ENCODE results near the gene TTLL8.

The TTLL8 gene

DNA sequence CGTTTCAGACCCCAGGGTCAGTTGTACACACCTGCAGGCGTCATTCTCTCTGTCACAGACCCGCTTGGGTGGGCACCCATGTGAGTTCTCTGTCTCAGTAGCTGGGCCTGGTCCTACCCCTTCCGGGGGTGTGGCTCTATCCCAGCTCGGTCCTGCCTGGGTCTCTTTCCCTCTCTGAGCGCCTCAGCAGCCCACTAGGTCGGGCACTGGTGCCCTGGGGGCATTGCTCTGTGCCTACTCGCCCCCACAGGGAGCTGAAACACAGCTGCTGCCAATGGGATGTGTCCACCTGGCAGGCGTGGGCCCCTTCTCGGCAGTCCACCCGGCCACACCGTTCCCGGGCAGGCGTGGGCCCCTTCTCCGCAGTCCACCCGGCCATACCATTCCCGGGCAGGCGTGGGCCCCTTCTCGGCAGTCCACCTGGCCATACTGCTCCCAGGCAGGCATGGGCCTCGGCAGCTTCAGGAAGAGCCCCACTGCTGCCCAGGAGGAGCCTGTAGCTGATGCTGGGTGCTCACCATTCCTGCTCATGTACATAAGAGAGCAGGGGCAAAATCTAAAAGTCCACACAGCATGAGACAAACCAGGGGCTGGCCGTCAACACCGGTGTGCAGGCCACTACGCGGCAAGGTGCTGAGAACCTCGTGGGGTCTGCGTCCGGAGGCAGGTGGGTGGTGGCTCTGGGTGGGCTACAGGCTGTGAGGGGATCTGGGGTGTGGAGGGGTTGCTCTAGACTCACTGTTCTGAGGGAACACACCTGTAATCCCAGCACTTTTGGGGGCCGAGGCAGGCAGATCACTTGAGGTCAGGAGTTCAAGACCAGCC is 14.8 kb upstream of the TTLL8 start:
- Histone ChIP-seq H3K27me3 (ENCODE audit: insufficient read depth, low read length) (no peaks in the 10 kb centered on the region), H2AFZ (ENCODE audit: low read length, unreplicated experiment) (no peak overlapping the region), H3K4me3 (ENCODE audit: low read depth, low read length) (no peak overlapping the region), H3K79me2 (ENCODE audit: control insufficient read depth, insufficient read depth, low read length, unreplicated experiment) (no peaks in the 10 kb centered on the region), H3K4me1 (ENCODE audit: control insufficient read depth, insufficient read depth, low read length, unreplicated experiment) (no peaks in the 10 kb centered on the region), H3K36me3 (ENCODE audit: insufficient read depth, low read length) (no peaks in the 10 kb centered on the region), H3K27ac (ENCODE audit: low read depth, low read length) (no peak overlapping the region)

- no peak overlapping the region for H3K27ac ChIP-seq (ENCODE audit: low read depth, low read length)
- no peaks in the 10 kb centered on the region for H3K79me2 ChIP-seq (ENCODE audit: control insufficient read depth, insufficient read depth, low read length, unreplicated experiment)
- H3K27me3 ChIP-seq (ENCODE audit: insufficient read depth, low read length) = no peaks in the 10 kb centered on the region
- H2AFZ ChIP-seq (ENCODE audit: low read length, unreplicated experiment) = no peak overlapping the region
- H3K36me3 ChIP-seq (ENCODE audit: insufficient read depth, low read length) = no peaks in the 10 kb centered on the region
- H3K4me1 ChIP-seq (ENCODE audit: control insufficient read depth, insufficient read depth, low read length, unreplicated experiment) = no peaks in the 10 kb centered on the region
- no peak overlapping the region for H3K4me3 ChIP-seq (ENCODE audit: low read depth, low read length)
Observed at GRCh38 chr22:50072167-50072555, 14.1 kb upstream of the TTLL8 start.

- H2AFZ ChIP-seq (ENCODE audit: low read length, unreplicated experiment) = no peak overlapping the region
- H3K27me3 ChIP-seq (ENCODE audit: insufficient read depth, low read length) = no peaks in the 10 kb centered on the region
- H3K4me3 ChIP-seq (ENCODE audit: low read depth, low read length) = no peak overlapping the region
- no peaks in the 10 kb centered on the region for H3K4me1 ChIP-seq (ENCODE audit: control insufficient read depth, insufficient read depth, low read length, unreplicated experiment)
- H3K27ac ChIP-seq (ENCODE audit: low read depth, low read length) = no peak overlapping the region
- H3K79me2 ChIP-seq (ENCODE audit: control insufficient read depth, insufficient read depth, low read length, unreplicated experiment) = no peaks in the 10 kb centered on the region
- no peaks in the 10 kb centered on the region for H3K36me3 ChIP-seq (ENCODE audit: insufficient read depth, low read length)
Observed at GRCh38 chr22:50071432-50072166, 13.5 kb upstream of the TTLL8 start.

DNA sequence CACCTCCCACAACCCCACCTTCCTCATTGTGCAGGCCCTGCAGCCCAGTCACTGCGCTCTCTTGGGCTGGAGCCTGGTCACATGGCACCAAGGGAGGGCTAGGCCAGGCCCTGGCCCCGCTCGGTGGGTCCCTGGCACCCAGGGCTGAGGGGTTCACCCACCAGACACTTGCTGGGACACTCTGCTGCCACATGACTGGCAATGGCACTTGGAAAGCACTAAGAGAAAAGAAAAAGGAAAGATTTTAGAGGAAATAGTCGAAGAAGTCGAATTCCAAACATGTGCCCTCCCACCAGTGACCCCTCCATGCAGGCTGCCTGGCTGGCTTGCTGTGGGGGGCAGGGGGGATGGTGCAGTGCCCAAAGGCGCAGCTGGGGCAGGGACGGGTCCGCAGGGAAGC is 12.3 kb upstream of the TTLL8 start:
- H3K36me3 ChIP-seq (ENCODE audit: insufficient read depth, low read length) = no peaks in the 10 kb centered on the region
- H2AFZ ChIP-seq (ENCODE audit: low read length, unreplicated experiment) = no peak overlapping the region
- no peaks in the 10 kb centered on the region for H3K27me3 ChIP-seq (ENCODE audit: insufficient read depth, low read length)
- no peaks in the 10 kb centered on the region for H3K4me1 ChIP-seq (ENCODE audit: control insufficient read depth, insufficient read depth, low read length, unreplicated experiment)
- H3K79me2 ChIP-seq (ENCODE audit: control insufficient read depth, insufficient read depth, low read length, unreplicated experiment) = no peaks in the 10 kb centered on the region
- H3K27ac ChIP-seq (ENCODE audit: low read depth, low read length) = no peak overlapping the region
- no peak overlapping the region for H3K4me3 ChIP-seq (ENCODE audit: low read depth, low read length)

GRCh38 chr22:50068096-50068495 is 10.0 kb upstream of the TTLL8 start:
- no peaks in the 10 kb centered on the region for H3K36me3 ChIP-seq (ENCODE audit: insufficient read depth, low read length)
- no peaks in the 10 kb centered on the region for H3K4me1 ChIP-seq (ENCODE audit: control insufficient read depth, insufficient read depth, low read length, unreplicated experiment)
- H3K4me3 ChIP-seq (ENCODE audit: low read depth, low read length) = no peak overlapping the region
- H2AFZ ChIP-seq (ENCODE audit: low read length, unreplicated experiment) = no peak overlapping the region
- no peaks in the 10 kb centered on the region for H3K27me3 ChIP-seq (ENCODE audit: insufficient read depth, low read length)
- H3K27ac ChIP-seq (ENCODE audit: low read depth, low read length) = no peak overlapping the region
- H3K79me2 ChIP-seq (ENCODE audit: control insufficient read depth, insufficient read depth, low read length, unreplicated experiment) = no peaks in the 10 kb centered on the region

DNA sequence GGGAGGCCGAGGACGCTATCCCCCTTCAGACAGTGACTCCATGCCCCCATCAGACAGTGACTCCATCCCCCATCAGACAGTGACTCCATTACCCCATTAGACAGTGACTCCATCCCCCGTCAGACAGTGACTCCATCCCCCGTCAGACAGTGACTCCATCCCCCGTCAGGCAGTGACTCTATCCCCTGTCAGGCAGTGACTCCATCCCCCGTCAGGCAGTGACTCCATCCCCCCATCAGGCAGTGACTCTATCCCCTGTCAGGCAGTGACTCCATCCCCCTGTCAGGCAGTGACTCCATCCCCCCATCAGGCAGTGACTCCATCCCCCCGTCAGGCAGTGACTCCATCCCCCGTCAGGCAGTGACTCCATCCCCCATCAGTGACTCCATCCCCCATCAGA is 9.1 kb upstream of the TTLL8 start:
- Histone ChIP-seq H3K79me2 (ENCODE audit: control insufficient read depth, insufficient read depth, low read length, unreplicated experiment) (no peaks in the 10 kb centered on the region), H3K4me3 (ENCODE audit: low read depth, low read length) (no peak overlapping the region), H3K36me3 (ENCODE audit: insufficient read depth, low read length) (no peaks in the 10 kb centered on the region), H3K27ac (ENCODE audit: low read depth, low read length) (no peak overlapping the region), H3K4me1 (ENCODE audit: control insufficient read depth, insufficient read depth, low read length, unreplicated experiment) (no peaks in the 10 kb centered on the region), H2AFZ (ENCODE audit: low read length, unreplicated experiment) (no peak overlapping the region), H3K27me3 (ENCODE audit: insufficient read depth, low read length) (no peaks in the 10 kb centered on the region)

GRCh38 chr22:50064453-50064852 is 6.4 kb upstream of the TTLL8 start:
- no peak overlapping the region for H2AFZ ChIP-seq (ENCODE audit: low read length, unreplicated experiment)
- H3K27ac ChIP-seq (ENCODE audit: low read depth, low read length) = no peak overlapping the region
- no peaks in the 10 kb centered on the region for H3K36me3 ChIP-seq (ENCODE audit: insufficient read depth, low read length)
- H3K4me3 ChIP-seq (ENCODE audit: low read depth, low read length) = no peak overlapping the region
- peaks cover 9% of the 10 kb centered on the region; the same call in 1 of the 2 replicates for H3K27me3 ChIP-seq (ENCODE audit: insufficient read depth, low read length)
- no peaks in the 10 kb centered on the region for H3K79me2 ChIP-seq (ENCODE audit: control insufficient read depth, insufficient read depth, low read length, unreplicated experiment)
- H3K4me1 ChIP-seq (ENCODE audit: control insufficient read depth, insufficient read depth, low read length, unreplicated experiment) = no peaks in the 10 kb centered on the region

DNA sequence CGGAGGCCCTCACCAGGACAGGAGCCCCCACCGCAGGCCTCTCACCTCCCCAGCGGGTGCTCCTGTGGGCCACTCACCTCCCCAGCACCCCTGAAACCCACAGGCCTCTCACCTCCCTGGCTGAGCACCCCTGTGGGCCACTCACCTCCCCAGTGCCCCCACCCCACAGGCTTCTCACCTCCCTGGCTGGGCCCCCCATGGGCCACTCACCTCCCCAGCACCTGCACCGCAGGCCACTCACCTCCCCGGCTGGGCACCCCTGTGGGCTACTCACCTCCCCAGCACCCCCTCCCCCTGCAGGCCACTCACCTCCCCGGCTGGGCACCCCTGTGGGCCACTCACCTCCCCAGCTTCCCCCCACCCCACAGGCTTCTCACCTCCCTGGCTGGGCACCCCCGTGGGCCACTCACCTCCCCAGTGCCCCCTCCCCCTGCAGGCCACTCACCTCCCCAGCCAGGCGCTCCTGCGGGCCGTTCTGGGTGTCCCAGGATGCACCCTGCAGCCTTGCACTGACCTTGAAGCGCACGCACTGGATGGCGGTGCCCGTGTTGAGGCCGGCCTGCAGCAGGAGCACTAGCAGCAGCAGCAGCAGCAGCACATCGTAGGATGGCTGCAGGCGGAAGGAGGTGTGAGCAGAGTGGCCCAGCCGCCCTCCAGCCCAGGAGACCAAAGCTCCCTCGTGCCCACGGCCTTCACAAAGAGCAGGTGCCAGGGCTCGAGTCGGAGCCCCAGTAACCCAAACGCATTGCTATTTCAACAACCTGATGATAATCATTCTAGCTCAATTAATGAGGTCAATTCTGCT is 5.7 kb upstream of the TTLL8 start:
- H3K4me3 ChIP-seq (ENCODE audit: low read depth, low read length) = no peak overlapping the region

DNA sequence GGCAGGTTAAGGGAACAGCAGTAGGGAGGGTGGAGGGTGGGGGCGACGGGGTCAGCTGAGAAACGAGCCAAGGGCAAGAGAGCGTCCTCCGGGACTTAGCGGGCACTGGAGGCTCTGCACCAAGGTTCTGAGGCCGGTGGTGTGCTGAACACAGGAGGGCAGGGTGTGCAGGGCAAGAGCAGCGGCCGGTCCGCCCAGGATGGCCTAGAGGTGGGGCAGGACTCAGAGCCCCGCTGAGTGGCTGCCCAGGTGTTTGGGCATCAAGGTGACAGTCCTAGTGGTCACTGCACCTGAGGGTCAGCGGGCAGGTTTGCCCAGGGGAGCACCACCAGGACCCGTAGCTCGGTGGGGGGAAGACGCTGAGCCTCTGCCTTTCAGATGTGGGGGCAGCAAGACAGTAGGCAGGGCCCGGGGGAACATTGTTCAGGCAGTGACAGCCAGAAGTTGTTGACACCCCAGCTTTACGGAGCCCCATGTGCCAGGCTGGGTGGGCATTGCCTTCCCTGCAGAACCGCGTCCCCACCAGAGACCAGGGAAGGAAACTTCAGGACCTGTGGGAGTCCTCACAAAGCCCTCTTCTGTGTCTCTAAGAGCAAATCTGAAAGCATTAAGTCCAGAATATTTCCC is 4.5 kb upstream of the TTLL8 start:
- peaks cover 16% of the 10 kb centered on the region for H3K27me3 ChIP-seq (ENCODE audit: insufficient read depth, low read length)
- no peaks in the 10 kb centered on the region for H3K36me3 ChIP-seq (ENCODE audit: insufficient read depth, low read length)
- no peaks in the 10 kb centered on the region for H3K79me2 ChIP-seq (ENCODE audit: control insufficient read depth, insufficient read depth, low read length, unreplicated experiment)
- H3K4me3 ChIP-seq (ENCODE audit: low read depth, low read length) = no peak overlapping the region
- H3K4me1 ChIP-seq (ENCODE audit: control insufficient read depth, insufficient read depth, low read length, unreplicated experiment) = peaks cover 5% of the 10 kb centered on the region
- H2AFZ ChIP-seq (ENCODE audit: low read length, unreplicated experiment) = no peak overlapping the region
- no peak overlapping the region for H3K27ac ChIP-seq (ENCODE audit: low read depth, low read length)

More for the DNA sequence above, 5.7 kb upstream of the TTLL8 start:
- H3K79me2 ChIP-seq (ENCODE audit: control insufficient read depth, insufficient read depth, low read length, unreplicated experiment) = no peaks in the 10 kb centered on the region
- peaks cover 12% of the 10 kb centered on the region for H3K27me3 ChIP-seq (ENCODE audit: insufficient read depth, low read length)
- peaks cover 3% of the 10 kb centered on the region for H3K4me1 ChIP-seq (ENCODE audit: control insufficient read depth, insufficient read depth, low read length, unreplicated experiment)
- H2AFZ ChIP-seq (ENCODE audit: low read length, unreplicated experiment) = no peak overlapping the region
- H3K27ac ChIP-seq (ENCODE audit: low read depth, low read length) = no peak overlapping the region
- H3K36me3 ChIP-seq (ENCODE audit: insufficient read depth, low read length) = no peaks in the 10 kb centered on the region

- no peak overlapping the region for H3K4me3 ChIP-seq (ENCODE audit: low read depth, low read length)
- H3K27ac ChIP-seq (ENCODE audit: low read depth, low read length) = no peak overlapping the region
- no peak overlapping the region for H2AFZ ChIP-seq (ENCODE audit: low read length, unreplicated experiment)
- peaks cover 5% of the 10 kb centered on the region for H3K4me1 ChIP-seq (ENCODE audit: control insufficient read depth, insufficient read depth, low read length, unreplicated experiment)
- H3K36me3 ChIP-seq (ENCODE audit: insufficient read depth, low read length) = no peaks in the 10 kb centered on the region
- H3K79me2 ChIP-seq (ENCODE audit: control insufficient read depth, insufficient read depth, low read length, unreplicated experiment) = no peaks in the 10 kb centered on the region
- H3K27me3 ChIP-seq (ENCODE audit: insufficient read depth, low read length) = peaks cover 16% of the 10 kb centered on the region
Observed at GRCh38 chr22:50061824-50062355, 3.8 kb upstream of the TTLL8 start.

All from ACC112 (cell line).